IMR-90 (cell line): ENCODE results near the gene TRAP1. TPM values are rescaled to one million over a fixed set of nuclear protein-coding genes. Genes with fewer than 3 reads are reported as not detected.

Experiments
- ATAC-seq: fragments of 200-7000 bp; cut with Tn5 transposase; 2 replicates; pipeline ENCODE4 v1.9.1; 2020; ENCODE audit warnings: low read depth, mild to moderate bottlenecking, moderate library complexity
- BruUV-seq: library from RNA; stranded (reverse); fragments of 400-500 nt; replicated peaks from 2 replicates; lab custom pipeline; 2021; lab: Mats Ljungman, UMichigan
- CTCF ChIA-PET: fragments of 300-600 bp; formaldehyde crosslinking; extraction: SDS; loops from one replicate; lab custom pipeline; 2021; ENCODE audit warnings: antibody characterized with exemption; lab: Yijun Ruan, JAX
- POLR2A ChIA-PET: fragments of 300-600 bp; sonication (Branson Sonifier 250); formaldehyde crosslinking; loops from one replicate; lab custom pipeline; 2022; ENCODE audit warnings: antibody characterized with exemption; ENCODE audit not compliant: unreplicated experiment; lab: Charles Lee
- DNase-seq: peaks from one replicate; pipeline ENCODE4 v3.0.0; 2013
- H2AFZ ChIP-seq: replicated peaks from 2 replicates; pipeline ENCODE3; 2013; ENCODE audit warnings: low read length, mild to moderate bottlenecking; ENCODE audit not compliant: poor library complexity
- H2AK5ac ChIP-seq: 2 replicates; pipeline ENCODE4 v1.6.1; 2013; ENCODE audit warnings: low read depth, low read length, inconsistent platforms
- H2AK9ac ChIP-seq: replicated peaks from 2 replicates; pipeline ENCODE3; 2013; ENCODE audit warnings: mild to moderate bottlenecking, low read depth, low read length, moderate library complexity; ENCODE audit not compliant: poor library complexity
- H2BK120ac ChIP-seq: 2 replicates; pipeline ENCODE4 v1.6.1; 2013; ENCODE audit warnings: low read depth, low read length, inconsistent platforms
- H2BK15ac ChIP-seq: 3 replicates; pipeline ENCODE4 v1.6.1; 2013; ENCODE audit warnings: low read depth, low read length, inconsistent platforms
- H2BK20ac ChIP-seq: 2 replicates; pipeline ENCODE4 v1.6.1; 2013; ENCODE audit warnings: low read depth, mild to moderate bottlenecking, inconsistent platforms, low read length, moderate library complexity
- H2BK5ac ChIP-seq: 2 replicates; pipeline ENCODE4 v1.6.1; 2013; ENCODE audit warnings: mild to moderate bottlenecking, low read depth, low read length, inconsistent platforms; ENCODE audit not compliant: poor library complexity, severe bottlenecking
- H3K14ac ChIP-seq: replicated peaks from 2 replicates; pipeline ENCODE4 v1.6.1; 2013; ENCODE audit warnings: low read depth, low read length, inconsistent platforms
- H3K18ac ChIP-seq: 2 replicates; pipeline ENCODE4 v1.6.1; 2013; ENCODE audit warnings: low read depth, low read length, control low read depth
- H3K23ac ChIP-seq: 2 replicates; pipeline ENCODE4 v1.6.1; 2013; ENCODE audit warnings: low read depth, low read length, inconsistent platforms
- H3K27ac ChIP-seq: 2 replicates; pipeline ENCODE4 v1.5.1; 2013; ENCODE audit warnings: mild to moderate bottlenecking, control low read depth, low read length; ENCODE audit not compliant: insufficient read depth
- H3K27me3 ChIP-seq: 2 replicates; pipeline ENCODE4 v1.6.1; 2013; ENCODE audit warnings: low read length; ENCODE audit not compliant: control insufficient read depth, insufficient read depth
- H3K36me3 ChIP-seq: 2 replicates; pipeline ENCODE4 v1.6.1; 2013; ENCODE audit warnings: low read length, mixed read lengths; ENCODE audit not compliant: control insufficient read depth, insufficient read depth
- H3K4ac ChIP-seq: 2 replicates; pipeline ENCODE4 v1.6.1; 2013; ENCODE audit warnings: low read depth, low read length, inconsistent platforms
- H3K4me1 ChIP-seq: 2 replicates; pipeline ENCODE4 v1.6.1; 2013; ENCODE audit warnings: low read length, mixed read lengths; ENCODE audit not compliant: control insufficient read depth, insufficient read depth
- H3K4me2 ChIP-seq: 2 replicates; pipeline ENCODE4 v1.6.1; 2013; ENCODE audit warnings: low read depth, mild to moderate bottlenecking, control low read depth, low read length, moderate library complexity
- H3K4me3 ChIP-seq: 2 replicates; pipeline ENCODE4 v1.5.1; 2013; ENCODE audit warnings: low read depth, mild to moderate bottlenecking, control low read depth, low read length, moderate library complexity; ENCODE audit not compliant: insufficient read depth
- H3K56ac ChIP-seq: 2 replicates; pipeline ENCODE4 v1.6.1; 2013; ENCODE audit warnings: low read length, inconsistent platforms; ENCODE audit not compliant: insufficient read depth; ENCODE audit errors: extremely low read depth
- H3K79me1 ChIP-seq, 2 experiments: 2 replicates each; pipeline ENCODE4 v1.6.1; 2013; ENCODE audit warnings: low read length in 2 of 2, inconsistent platforms in 1 of 2, low read depth in 1 of 2
- H3K9ac ChIP-seq: 2 replicates; pipeline ENCODE4 v1.6.1; 2013; ENCODE audit warnings: low read depth, low read length, control low read depth
- H3K9me1 ChIP-seq: 2 replicates; pipeline ENCODE4 v1.6.1; 2013; ENCODE audit warnings: low read length, inconsistent platforms; ENCODE audit not compliant: insufficient read depth
- H3K9me3 ChIP-seq: 2 replicates; pipeline ENCODE4 v1.6.1; 2013; ENCODE audit warnings: low read length; ENCODE audit not compliant: control insufficient read depth, insufficient read depth
- H4K20me1 ChIP-seq: 2 replicates; pipeline ENCODE4 v1.6.1; 2013; ENCODE audit warnings: low read length, inconsistent platforms; ENCODE audit not compliant: insufficient read depth
- H4K5ac ChIP-seq: 2 replicates; pipeline ENCODE4 v1.6.1; 2013; ENCODE audit warnings: mild to moderate bottlenecking, low read depth, low read length, control low read depth
- H4K8ac ChIP-seq, 2 experiments: 2 replicates each; pipeline ENCODE4 v1.6.1; 2013; ENCODE audit warnings: low read depth in 2 of 2, low read length in 2 of 2, control low read depth in 1 of 2, inconsistent platforms in 1 of 2
- H4K91ac ChIP-seq: 2 replicates; pipeline ENCODE4 v1.6.1; 2013; ENCODE audit warnings: low read depth, low read length, inconsistent platforms; ENCODE audit not compliant: insufficient read depth
- BHLHE40 ChIP-seq: fragments of 150-350 bp; IDR thresholded peaks from 2 replicates; pipeline ENCODE4 v1.6.1; 2016; ENCODE audit warnings: mild to moderate bottlenecking, low read depth, low read length
- CHD1 ChIP-seq: IDR thresholded peaks from 2 replicates; pipeline ENCODE4 v1.6.1; 2012; ENCODE audit warnings: low read depth, low read length, improper control_type of control experiment
- MAFK ChIP-seq: IDR thresholded peaks from 2 replicates; pipeline ENCODE4 v1.6.1; 2012; ENCODE audit warnings: low read depth, low read length, improper control_type of control experiment
- MAZ ChIP-seq: IDR thresholded peaks from 2 replicates; pipeline ENCODE4 v1.6.1; 2012; ENCODE audit warnings: low read depth, mild to moderate bottlenecking, low read length, improper control_type of control experiment, moderate library complexity, borderline replicate concordance
- MXI1 ChIP-seq: IDR thresholded peaks from 2 replicates; pipeline ENCODE4 v1.6.1; 2012; ENCODE audit warnings: low read depth, mild to moderate bottlenecking, low read length, moderate library complexity, borderline replicate concordance
- RAD21 ChIP-seq: IDR thresholded peaks from 2 replicates; pipeline ENCODE4 v1.6.1; 2012; ENCODE audit warnings: low read length, improper control_type of control experiment
- RFX5 ChIP-seq: IDR thresholded peaks from 2 replicates; pipeline ENCODE4 v1.8.0; 2012; ENCODE audit warnings: low read depth, mild to moderate bottlenecking, low read length, moderate library complexity
- SMC3 ChIP-seq: fragments of 150-350 bp; IDR thresholded peaks from 2 replicates; pipeline ENCODE4 v1.6.1; 2016; ENCODE audit warnings: low read depth, mild to moderate bottlenecking, antibody characterized with exemption, low read length, moderate library complexity
- WGBS, 2 experiments: methylation state at CpG; one replicate each; pipeline versions ENCODE4 v1.1.5 to v1.1.7; 2013; ENCODE audit warnings: missing lambda C conversion rate in 2 of 2; ENCODE audit not compliant: insufficient read length in 1 of 2; ENCODE audit errors: extremely low coverage in 2 of 2; 5-methylcytosine and 5-hydroxymethylcytosine counted together
- dilution Hi-C: fragments of 300-500 bp; cut with HindIII; formaldehyde crosslinking; loops from one replicate; pipeline ENCODE4 v1.14.3; 2018; ENCODE audit warnings: low sequenced_read_pairs; ENCODE audit not compliant: unreplicated experiment
- in situ Hi-C: fragments of 300-500 bp; cut with MboI; formaldehyde crosslinking; loops from 3 replicates; pipeline ENCODE4 v1.14.3; 2019; ENCODE audit warnings: low sequenced_read_pairs, inconsistent platforms, mixed read lengths
- intact Hi-C: fragments of 100-400 bp; cut with micrococcal nuclease; formaldehyde crosslinking; loops from 2 replicates; pipeline ENCODE4 v1.10.0; 2022
- polyA plus RNA-seq, 3 experiments: library from polyadenylated mRNA; depleted of rRNA; stranded (reverse); fragments of >200 nt; gene quantifications; 2 replicates each; pipeline ENCODE4 v1.2.3, GENCODE V29; 2012; ENCODE audit warnings: low replicate concordance in 1 of 3
- total RNA-seq: library from RNA; depleted of rRNA; stranded (reverse); fragments of >200 nt; gene quantifications from 2 replicates; pipeline ENCODE4 v1.2.3, GENCODE V29; 2012
- TF ChIP-seq, protein P1 (sequence below): conservative IDR thresholded peaks from 2 replicates; pipeline ENCODE4 v1.5.1; 2012; ENCODE audit warnings: mild to moderate bottlenecking, low read depth, low read length, improper control_type of control experiment

TRAP1 gene
- total and polyA plus RNA-seq, 2 of the 4 experiments (the other 2 are of a cell fraction): 139 to 145 TPM

DNA sequence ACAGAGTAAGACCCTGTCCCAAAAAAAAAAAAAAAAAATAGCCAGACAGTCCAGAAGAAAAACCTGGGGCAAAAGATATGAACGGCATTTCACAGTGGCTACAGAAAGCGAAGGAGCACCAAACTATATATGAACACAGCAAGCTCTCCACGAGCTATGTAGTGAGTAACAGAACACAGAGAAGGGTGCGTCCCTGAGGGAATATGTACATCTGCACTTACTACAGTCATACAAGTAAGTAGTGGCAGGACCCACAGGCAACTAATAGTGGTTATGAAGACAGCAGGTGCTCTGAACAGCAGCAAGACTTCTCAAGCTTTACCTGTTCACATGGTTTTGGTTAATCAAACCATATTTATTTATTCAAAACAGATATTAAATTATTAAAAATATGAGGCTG lies 15.8 kb downstream of the TRAP1 start:
- no peak overlapping the region for H3K56ac ChIP-seq
- no peak overlapping the region for H2BK5ac ChIP-seq
- H3K9me1 ChIP-seq: no peaks in the 10 kb centered on the region; the same call in 1 of the 2 replicates
- no peaks in the 10 kb centered on the region for H3K36me3 ChIP-seq
- H3K4me2 ChIP-seq: no peak overlapping the region
- DNase-seq (no peak), ATAC-seq (no peak)
- no peak overlapping the region for H3K14ac ChIP-seq
- H4K91ac ChIP-seq: no peak overlapping the region
- H2BK15ac ChIP-seq: no peak overlapping the region
- H3K4ac ChIP-seq: no peak overlapping the region
- intact Hi-C loops (no loop called here), dilution Hi-C loops (no loop called here), in situ Hi-C loops (no loop called here)
- H3K9me3 ChIP-seq: no peaks in the 10 kb centered on the region
- peaks cover 20 to 39% of the 10 kb centered on the region in 2 experiments for H3K79me1 ChIP-seq
- H3K4me3 ChIP-seq: no peak overlapping the region
- ChIA-PET CTCF (interaction anchor here (1.0 kb wide), 1 partner anchor 11 kb away, joined by 3 read pairs; no protein-coding TSS in a partner anchor), POLR2A (interaction anchor here (0.6 kb wide), 1 partner anchor 12 kb away, joined by 5 read pairs; no protein-coding TSS in a partner anchor)
- H3K18ac ChIP-seq: no peak overlapping the region
- no peak overlapping the region for H2BK20ac ChIP-seq
- H3K4me1 ChIP-seq: peaks cover 2% of the 10 kb centered on the region; the same call in 1 of the 2 replicates
- WGBS, 2 experiments: no CpG with 5 or more reads among the region's 4 CpGs
- no peak overlapping the region for H2AK9ac ChIP-seq
- no peak overlapping the region for H3K27ac ChIP-seq
- no TSS peak for BruUV-seq
- no peaks in the 10 kb centered on the region for H3K27me3 ChIP-seq
- no peak overlapping the region for H2AK5ac ChIP-seq
- H4K20me1 ChIP-seq: 0 out of 2 replicates have a peak, but pooled peaks cover 7% of the 10 kb centered on the region
- no peak overlapping the region for H2AFZ ChIP-seq
- H3K9ac ChIP-seq: no peak overlapping the region
- no peak overlapping the region for H2BK120ac ChIP-seq
- no peak overlapping the region for H3K23ac ChIP-seq
- H4K8ac ChIP-seq: no peak overlapping the region
- no peak for TF ChIP-seq MXI1
- TF ChIP-seq, protein P1, sequence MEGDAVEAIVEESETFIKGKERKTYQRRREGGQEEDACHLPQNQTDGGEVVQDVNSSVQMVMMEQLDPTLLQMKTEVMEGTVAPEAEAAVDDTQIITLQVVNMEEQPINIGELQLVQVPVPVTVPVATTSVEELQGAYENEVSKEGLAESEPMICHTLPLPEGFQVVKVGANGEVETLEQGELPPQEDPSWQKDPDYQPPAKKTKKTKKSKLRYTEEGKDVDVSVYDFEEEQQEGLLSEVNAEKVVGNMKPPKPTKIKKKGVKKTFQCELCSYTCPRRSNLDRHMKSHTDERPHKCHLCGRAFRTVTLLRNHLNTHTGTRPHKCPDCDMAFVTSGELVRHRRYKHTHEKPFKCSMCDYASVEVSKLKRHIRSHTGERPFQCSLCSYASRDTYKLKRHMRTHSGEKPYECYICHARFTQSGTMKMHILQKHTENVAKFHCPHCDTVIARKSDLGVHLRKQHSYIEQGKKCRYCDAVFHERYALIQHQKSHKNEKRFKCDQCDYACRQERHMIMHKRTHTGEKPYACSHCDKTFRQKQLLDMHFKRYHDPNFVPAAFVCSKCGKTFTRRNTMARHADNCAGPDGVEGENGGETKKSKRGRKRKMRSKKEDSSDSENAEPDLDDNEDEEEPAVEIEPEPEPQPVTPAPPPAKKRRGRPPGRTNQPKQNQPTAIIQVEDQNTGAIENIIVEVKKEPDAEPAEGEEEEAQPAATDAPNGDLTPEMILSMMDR: no peak
- no peak for TF ChIP-seq RFX5
- no peak for TF ChIP-seq RAD21
- TF ChIP-seq SMC3: no peak
- no peak for TF ChIP-seq MAFK
- no peak for TF ChIP-seq CHD1
- TF ChIP-seq BHLHE40: no peak
- TF ChIP-seq MAZ: no peak
- no peak overlapping the region for H4K5ac ChIP-seq
